Neuronal stem cell (in vitro differentiated cells): ENCODE results near the gene GTF2E1.
"Not testable (repeated sequence)": the region's sequence is repeated elsewhere in the genome, so short reads cannot be mapped to it uniquely, and the experiment has no call there.

ENCODE experiments used
- DNase-seq: peaks from one replicate; pipeline ENCODE4 v3.0.0-alpha.2; 2013; ENCODE audit warnings: low spot score
- H2AFZ ChIP-seq: one replicate; pipeline ENCODE4 v1.6.1; 2013; ENCODE audit warnings: mild to moderate bottlenecking, low read length, inconsistent platforms
- H2AK5ac ChIP-seq: 2 replicates; pipeline ENCODE4 v1.6.1; 2013; ENCODE audit warnings: low read depth, mild to moderate bottlenecking, inconsistent platforms, low read length, moderate library complexity, mixed read lengths
- H2BK120ac ChIP-seq: 2 replicates; pipeline ENCODE4 v1.6.1; 2013; ENCODE audit warnings: low read depth, mild to moderate bottlenecking, inconsistent platforms, low read length, moderate library complexity, mixed read lengths
- H2BK12ac ChIP-seq: one replicate; pipeline ENCODE4 v1.6.1; 2013; ENCODE audit warnings: low read length, inconsistent platforms
- H2BK15ac ChIP-seq: 2 replicates; pipeline ENCODE4 v1.6.1; 2013; ENCODE audit warnings: mild to moderate bottlenecking, low read length, inconsistent platforms, mixed read lengths
- H2BK5ac ChIP-seq: one replicate; pipeline ENCODE4 v1.6.1; 2013; ENCODE audit warnings: inconsistent platforms, mild to moderate bottlenecking, low read length, moderate library complexity
- H3K14ac ChIP-seq: one replicate; pipeline ENCODE4 v1.6.1; 2013; ENCODE audit warnings: low read length, inconsistent platforms
- H3K18ac ChIP-seq: 2 replicates; pipeline ENCODE4 v1.6.1; 2013; ENCODE audit warnings: low read length, inconsistent platforms
- H3K23ac ChIP-seq: 2 replicates; pipeline ENCODE4 v1.6.1; 2013; ENCODE audit warnings: low read depth, mild to moderate bottlenecking, mixed read lengths, low read length, inconsistent platforms; ENCODE audit not compliant: poor library complexity
- H3K27ac ChIP-seq: replicated peaks from 3 replicates; pipeline ENCODE4 v1.5.1; 2013; ENCODE audit warnings: low read length, inconsistent platforms
- H3K27me3 ChIP-seq, 3 experiments: 2 replicates each; pipeline ENCODE4 v1.6.1; 2013; ENCODE audit warnings: low read length in 3 of 3, mild to moderate bottlenecking in 2 of 3, inconsistent platforms in 1 of 3, low read depth in 1 of 3, mixed read lengths in 1 of 3, moderate library complexity in 1 of 3; ENCODE audit not compliant: control insufficient read depth in 3 of 3, insufficient read depth in 3 of 3
- H3K36me3 ChIP-seq, 2 donors: replicated peaks in 1 of 2; 2 replicates each; pipeline ENCODE4 v1.6.1; 2013; ENCODE audit warnings: low read length in 2 of 2; ENCODE audit not compliant: control insufficient read depth in 2 of 2, insufficient read depth in 2 of 2
- H3K4ac ChIP-seq: 2 replicates; pipeline ENCODE4 v1.6.1; 2013; ENCODE audit warnings: inconsistent platforms, mild to moderate bottlenecking, low read length, moderate library complexity
- H3K4me1 ChIP-seq, 2 donors: 1 replicate in 1 of 2; 2 replicates in 1 of 2; pipeline ENCODE4 v1.6.1; 2013; ENCODE audit warnings: low read length in 2 of 2, low read depth in 1 of 2; ENCODE audit not compliant: control insufficient read depth in 2 of 2, insufficient read depth in 1 of 2
- H3K4me2 ChIP-seq: one replicate; pipeline ENCODE4 v1.6.1; 2013; ENCODE audit warnings: mild to moderate bottlenecking, low read length, inconsistent platforms; ENCODE audit not compliant: insufficient read depth, poor library complexity, severe bottlenecking
- H3K4me3 ChIP-seq, 2 donors: 2 replicates each; pipeline ENCODE4 v1.5.1; 2013; ENCODE audit warnings: low read length in 2 of 2, mild to moderate bottlenecking in 2 of 2, inconsistent platforms in 1 of 2, moderate library complexity in 1 of 2
- H3K79me1 ChIP-seq: one replicate; pipeline ENCODE4 v1.6.1; 2013; ENCODE audit warnings: low read depth, mild to moderate bottlenecking, inconsistent platforms, low read length, moderate library complexity
- H3K9ac ChIP-seq: one replicate; pipeline ENCODE4 v1.6.1; 2013; ENCODE audit warnings: mild to moderate bottlenecking, low read depth, low read length, inconsistent platforms; ENCODE audit not compliant: poor library complexity
- H3K9me3 ChIP-seq, 2 donors: replicated peaks in 1 of 2; 2 replicates each; pipeline versions ENCODE3 to v1.6.1; 2013; ENCODE audit warnings: low read length in 2 of 2, mild to moderate bottlenecking in 2 of 2, inconsistent platforms in 1 of 2, low read depth in 1 of 2, mixed read lengths in 1 of 2, moderate library complexity in 1 of 2; ENCODE audit not compliant: control insufficient read depth in 2 of 2, insufficient read depth in 1 of 2
- H4K8ac ChIP-seq: one replicate; pipeline ENCODE4 v1.6.1; 2013; ENCODE audit warnings: low read depth, mild to moderate bottlenecking, inconsistent platforms, low read length, moderate library complexity
- H4K91ac ChIP-seq: one replicate; pipeline ENCODE4 v1.6.1; 2013; ENCODE audit warnings: low read length, low read depth, mild to moderate bottlenecking, inconsistent platforms; ENCODE audit not compliant: poor library complexity
- WGBS, 2 donors: extraction: QIAGEN DNeasy Blood & Tissue Kit; methylation state at CpG; one replicate each; pipeline ENCODE4 v1.1.7; 2013; ENCODE audit warnings: missing lambda C conversion rate in 2 of 2, mixed read lengths in 1 of 2; ENCODE audit not compliant: insufficient read length in 2 of 2, insufficient replicate concordance in 1 of 2; ENCODE audit errors: extremely low coverage in 2 of 2; 5-methylcytosine and 5-hydroxymethylcytosine counted together

GTF2E1 gene

DNA sequence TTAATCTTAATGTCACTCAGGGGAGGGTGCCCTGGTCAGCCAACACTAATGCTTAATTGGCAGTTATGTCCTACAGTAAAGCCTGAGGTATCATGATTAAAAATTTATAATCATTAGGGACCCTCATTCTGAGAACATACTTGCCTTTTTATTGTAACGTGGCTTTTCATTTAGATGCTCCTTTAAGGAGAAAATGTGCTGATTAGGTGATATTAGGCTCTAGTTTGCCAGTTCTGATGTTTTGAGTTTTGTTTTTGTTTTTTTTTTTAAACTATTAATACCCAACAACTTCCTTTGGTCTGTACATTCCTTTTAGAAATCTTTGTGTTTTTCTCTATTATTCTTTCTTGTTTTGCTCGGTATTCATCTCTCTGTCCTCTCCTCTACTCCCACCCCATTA lies 10.3 kb downstream of the GTF2E1 start:
- no peak overlapping the region for H4K8ac ChIP-seq
- no peaks in the 10 kb centered on the region for H3K79me1 ChIP-seq
- H3K27ac ChIP-seq, result no peak overlapping the region
- no peak overlapping the region for H3K14ac ChIP-seq
- H3K36me3 ChIP-seq, result peaks cover 1 to 64% of the 10 kb centered on the region in 2 donors
- H3K23ac ChIP-seq, result no peak overlapping the region
- H3K27me3 ChIP-seq, result no peaks in the 10 kb centered on the region
- no peak overlapping the region for H2AFZ ChIP-seq
- no peak overlapping the region for H4K91ac ChIP-seq
- no peak overlapping the region for H3K4me3 ChIP-seq
- H3K4me2 ChIP-seq, result no peak overlapping the region
- no peaks in the 10 kb centered on the region for H3K4me1 ChIP-seq
- no peak overlapping the region for H2BK15ac ChIP-seq
- H2BK5ac ChIP-seq, result no peak overlapping the region
- H3K9ac ChIP-seq, result no peak overlapping the region
- peaks cover 0 to 2% of the 10 kb centered on the region in 2 donors for H3K9me3 ChIP-seq
- H3K18ac ChIP-seq, result no peak overlapping the region
- no CpG with 5 or more reads among the region's 2 CpGs for WGBS, 2 donors
- H2BK12ac ChIP-seq, result no peak overlapping the region
- H3K4ac ChIP-seq, result no peak overlapping the region
- H2BK120ac ChIP-seq, result no peak overlapping the region
- no peak overlapping the region for H2AK5ac ChIP-seq
- no peak for DNase-seq

DNA sequence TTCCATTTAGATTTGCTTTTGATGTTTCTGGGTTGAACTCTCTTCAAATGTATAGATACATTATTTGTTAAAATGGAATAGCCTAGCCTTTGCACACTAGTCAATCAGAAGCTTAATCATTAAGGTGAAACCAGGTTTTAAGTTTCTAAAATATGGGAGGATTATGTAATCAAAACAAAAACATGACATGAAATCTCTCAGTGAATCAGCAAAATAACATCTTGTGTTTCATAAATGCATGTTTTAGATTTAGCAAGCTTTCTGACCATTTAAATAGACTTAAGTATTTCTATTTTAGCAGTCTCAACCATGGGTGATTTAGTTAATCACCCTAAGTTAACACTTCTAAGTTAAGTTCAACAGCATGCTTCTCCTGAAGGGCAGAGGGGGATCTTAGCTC lies 11.3 kb downstream of the GTF2E1 start:
- Histone ChIP-seq H3K23ac (no peak overlapping the region), H3K4me1 (no peaks in the 10 kb centered on the region), H2AK5ac (no peak overlapping the region), H3K4me2 (no peak overlapping the region), H2AFZ (no peak overlapping the region), H2BK5ac (no peak overlapping the region), H4K8ac (no peak overlapping the region), H3K79me1 (no peaks in the 10 kb centered on the region), H3K4me3 (no peak overlapping the region), H3K14ac (no peak overlapping the region), H3K36me3 (peaks cover 1 to 64% of the 10 kb centered on the region in 2 donors), H3K9me3 (peaks cover 0 to 2% of the 10 kb centered on the region in 2 donors), H3K4ac (no peak overlapping the region), H4K91ac (no peak overlapping the region), H3K27ac (no peak overlapping the region), H2BK120ac (no peak overlapping the region), H2BK12ac (no peak overlapping the region), H3K9ac (no peak overlapping the region), H2BK15ac (no peak overlapping the region), H3K18ac (no peak overlapping the region), H3K27me3 (no peaks in the 10 kb centered on the region)
- DNase-seq, result no peak

DNA sequence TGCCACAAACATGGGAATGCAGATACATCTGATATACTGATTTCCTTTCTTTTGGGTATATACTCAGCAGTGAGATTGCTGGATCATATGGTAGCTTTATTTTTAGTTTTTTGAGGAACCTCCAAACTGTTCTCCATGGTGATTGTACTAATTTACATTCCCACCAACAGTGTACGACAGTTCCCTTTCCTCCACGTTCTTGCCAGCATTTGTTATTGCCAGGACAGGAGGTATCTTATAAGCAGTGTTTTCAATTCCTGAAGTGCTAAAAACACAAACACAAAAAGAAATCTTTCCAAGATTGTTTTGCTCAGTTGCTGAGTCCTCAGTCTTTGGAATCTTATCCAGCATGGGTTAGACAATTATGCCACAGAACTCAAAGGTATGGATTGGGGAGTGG lies 13.5 kb downstream of the GTF2E1 start:
- H3K18ac ChIP-seq, result no peak overlapping the region
- peaks cover 0 to 54% of the 10 kb centered on the region in 2 donors for H3K36me3 ChIP-seq
- no peak overlapping the region for H4K8ac ChIP-seq
- H3K79me1 ChIP-seq, result no peaks in the 10 kb centered on the region
- H3K23ac ChIP-seq, result no peak overlapping the region
- peaks cover 0 to 2% of the 10 kb centered on the region in 2 donors for H3K9me3 ChIP-seq
- H3K4me2 ChIP-seq, result no peak overlapping the region
- no peak for DNase-seq
- H3K4me3 ChIP-seq, result no peak overlapping the region
- no peak overlapping the region for H2BK5ac ChIP-seq
- H2BK15ac ChIP-seq, result no peak overlapping the region
- no peak overlapping the region for H3K14ac ChIP-seq
- no peak overlapping the region for H3K4ac ChIP-seq
- H3K9ac ChIP-seq, result no peak overlapping the region
- WGBS, 2 donors, result no CpG with 5 or more reads among the region's 2 CpGs
- H3K27ac ChIP-seq, result no peak overlapping the region
- no peak overlapping the region for H2BK12ac ChIP-seq
- no peak overlapping the region for H2BK120ac ChIP-seq
- H2AFZ ChIP-seq, result no peak overlapping the region
- no peak overlapping the region for H4K91ac ChIP-seq
- H3K27me3 ChIP-seq, result no peaks in the 10 kb centered on the region
- no peak overlapping the region for H2AK5ac ChIP-seq
- H3K4me1 ChIP-seq, result no peaks in the 10 kb centered on the region

DNA sequence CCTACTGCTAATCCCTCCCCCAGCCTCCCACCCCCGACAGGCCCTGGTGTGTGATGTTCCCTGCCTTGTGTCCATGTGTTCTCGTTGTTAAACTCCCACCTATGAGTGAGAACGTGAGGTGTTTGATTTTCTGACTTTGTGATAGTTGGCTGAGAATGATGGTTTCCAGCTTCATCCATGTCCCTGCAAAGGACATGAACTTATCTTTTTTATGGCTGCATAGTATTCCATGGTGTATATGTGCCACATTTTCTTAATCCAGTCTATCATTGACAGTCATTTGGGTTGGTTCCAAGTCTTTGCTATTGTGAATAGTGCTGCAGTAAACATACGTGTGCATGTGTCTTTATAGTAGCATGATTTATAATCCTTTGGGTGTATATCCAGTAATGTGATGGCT lies 16.0 kb downstream of the GTF2E1 start:
- peaks cover 0 to 30% of the 10 kb centered on the region in 2 donors for H3K36me3 ChIP-seq
- not testable (repeated sequence) for H2BK15ac ChIP-seq

More for the DNA sequence above, 16.0 kb downstream of the GTF2E1 start:
- H3K4me3 ChIP-seq, H3K4me1 ChIP-seq, H3K18ac ChIP-seq, DNase-seq, H3K4ac ChIP-seq, H3K79me1 ChIP-seq, H3K23ac ChIP-seq, H3K27me3 ChIP-seq, H2AFZ ChIP-seq, H3K9ac ChIP-seq, H3K9me3 ChIP-seq, H2AK5ac ChIP-seq, H2BK120ac ChIP-seq, H3K4me2 ChIP-seq, H4K8ac ChIP-seq, H2BK12ac ChIP-seq, H2BK5ac ChIP-seq, H3K14ac ChIP-seq, H4K91ac ChIP-seq, H3K27ac ChIP-seq: not testable (repeated sequence)
- no CpG with 5 or more reads among the region's 4 CpGs for WGBS, 2 donors
